Upper lobe of right lung (tissue), 1 donor: ENCODE results near the gene ZNF689. TPM values are rescaled to one million over a fixed set of nuclear protein-coding genes. Genes with fewer than 3 reads are reported as not detected.

Experiments
- ATAC-seq: fragments of 200-7000 bp; cut with Tn5 transposase; one replicate; pipeline ENCODE4 v1.9.1; 2020; ENCODE audit warnings: mild to moderate bottlenecking, moderate library complexity
- DNase-seq: peaks from one replicate; pipeline ENCODE4 v3.0.0-alpha.2; 2020
- H3K27ac ChIP-seq: fragments of 200-600 bp; one replicate; pipeline ENCODE4 v1.8.0; 2022
- H3K27me3 ChIP-seq: fragments of 200-600 bp; one replicate; pipeline ENCODE4 v1.8.0; 2022; ENCODE audit warnings: mild to moderate bottlenecking
- H3K36me3 ChIP-seq: fragments of 200-600 bp; one replicate; pipeline ENCODE4 v1.8.0; 2022
- H3K4me1 ChIP-seq: fragments of 200-600 bp; one replicate; pipeline ENCODE4 v1.8.0; 2022
- H3K4me3 ChIP-seq: fragments of 200-600 bp; one replicate; pipeline ENCODE4 v1.8.0; 2022; ENCODE audit warnings: mild to moderate bottlenecking
- H3K9me3 ChIP-seq: fragments of 200-600 bp; one replicate; pipeline ENCODE4 v1.8.0; 2022
- intact Hi-C: fragments of 100-400 bp; cut with DNase I; formaldehyde crosslinking; loops from one replicate; pipeline ENCODE4 v1.11.0; 2022
- total RNA-seq: library from RNA; stranded (reverse); fragmentation: NEBNext Ultra II Directional; extraction: Animal tissue kit (Norgen Biotek cat#: 25700); gene quantifications from one replicate; pipeline ENCODE4 v1.2.1, GENCODE V29; 2021
- TF ChIP-seq, protein P1 (sequence below): fragments of 200-600 bp; IDR thresholded peaks from one replicate; pipeline ENCODE4 v1.8.0; 2022; ENCODE audit warnings: antibody characterized with exemption
- donor health status: DM: no; HTN: yes; CAD: no; lungs with severe emphysema.

Gene ZNF689
- total RNA-seq, 1 donor from 2014 or later: 7.2 TPM

DNA sequence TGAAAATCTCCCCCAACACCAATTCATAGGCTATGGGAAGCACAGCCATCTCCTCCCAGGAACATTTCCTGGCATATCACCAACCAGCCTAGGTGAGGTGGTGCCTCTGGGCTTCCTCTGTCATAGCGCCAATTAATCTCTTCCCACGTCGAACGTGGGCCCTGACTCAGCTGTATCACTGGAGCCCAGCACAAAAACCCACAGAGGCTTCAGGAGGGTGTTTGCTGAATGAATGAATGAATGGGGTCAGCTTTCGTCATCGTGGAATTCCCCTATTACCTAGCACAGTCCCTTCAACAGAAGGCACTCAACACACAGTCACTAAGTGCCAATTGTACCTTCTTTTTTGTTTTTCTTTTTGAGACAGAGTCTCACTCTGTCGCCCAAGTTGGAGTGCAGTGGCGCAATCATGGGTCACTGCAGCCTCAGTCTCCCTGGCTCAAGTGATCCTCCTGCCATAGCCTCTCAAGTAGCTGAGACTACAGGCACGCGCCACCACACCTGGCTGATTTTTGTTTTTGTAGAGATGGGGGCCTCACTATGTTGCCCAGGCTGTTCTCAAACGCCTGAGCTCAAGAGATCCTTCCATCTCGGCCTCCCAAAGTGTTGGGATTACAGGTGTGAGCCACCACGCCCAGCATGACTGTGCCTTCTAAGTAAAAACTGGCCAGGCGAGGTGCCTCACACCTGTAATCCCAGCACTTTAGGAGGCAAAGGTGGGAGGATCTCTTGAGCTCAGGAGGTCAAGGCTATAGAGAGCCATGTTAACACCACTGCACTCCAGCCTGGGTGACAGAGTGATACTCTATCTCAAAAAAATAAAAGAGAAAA is 42.8 kb downstream of the ZNF689 start:
- peaks cover 14% of the 10 kb centered on the region for H3K4me1 ChIP-seq
- no peaks in the 10 kb centered on the region for H3K36me3 ChIP-seq
- ATAC-seq (no peak), DNase-seq (no peak)
- H3K4me3 ChIP-seq: no peak overlapping the region
- intact Hi-C loops: no loop called here
- H3K9me3 ChIP-seq: no peaks in the 10 kb centered on the region
- TF ChIP-seq, protein P1, sequence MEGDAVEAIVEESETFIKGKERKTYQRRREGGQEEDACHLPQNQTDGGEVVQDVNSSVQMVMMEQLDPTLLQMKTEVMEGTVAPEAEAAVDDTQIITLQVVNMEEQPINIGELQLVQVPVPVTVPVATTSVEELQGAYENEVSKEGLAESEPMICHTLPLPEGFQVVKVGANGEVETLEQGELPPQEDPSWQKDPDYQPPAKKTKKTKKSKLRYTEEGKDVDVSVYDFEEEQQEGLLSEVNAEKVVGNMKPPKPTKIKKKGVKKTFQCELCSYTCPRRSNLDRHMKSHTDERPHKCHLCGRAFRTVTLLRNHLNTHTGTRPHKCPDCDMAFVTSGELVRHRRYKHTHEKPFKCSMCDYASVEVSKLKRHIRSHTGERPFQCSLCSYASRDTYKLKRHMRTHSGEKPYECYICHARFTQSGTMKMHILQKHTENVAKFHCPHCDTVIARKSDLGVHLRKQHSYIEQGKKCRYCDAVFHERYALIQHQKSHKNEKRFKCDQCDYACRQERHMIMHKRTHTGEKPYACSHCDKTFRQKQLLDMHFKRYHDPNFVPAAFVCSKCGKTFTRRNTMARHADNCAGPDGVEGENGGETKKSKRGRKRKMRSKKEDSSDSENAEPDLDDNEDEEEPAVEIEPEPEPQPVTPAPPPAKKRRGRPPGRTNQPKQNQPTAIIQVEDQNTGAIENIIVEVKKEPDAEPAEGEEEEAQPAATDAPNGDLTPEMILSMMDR: no peak
- no peaks in the 10 kb centered on the region for H3K27me3 ChIP-seq
- H3K27ac ChIP-seq: no peak overlapping the region

GRCh38 chr16:30566531-30566930 is 43.7 kb downstream of the ZNF689 start:
- no peaks in the 10 kb centered on the region for H3K36me3 ChIP-seq
- no peak overlapping the region for H3K27ac ChIP-seq
- peaks cover 12% of the 10 kb centered on the region for H3K4me1 ChIP-seq
- ATAC-seq (no peak), DNase-seq (no peak)
- TF ChIP-seq, protein P1: no peak
- H3K27me3 ChIP-seq: no peaks in the 10 kb centered on the region
- no peak overlapping the region for H3K4me3 ChIP-seq
- intact Hi-C loops: no loop called here
- no peaks in the 10 kb centered on the region for H3K9me3 ChIP-seq

- DNase-seq (no peak), ATAC-seq (no peak)
- no peak overlapping the region for H3K27ac ChIP-seq
- H3K4me1 ChIP-seq: peaks cover 11% of the 10 kb centered on the region
- H3K9me3 ChIP-seq: no peaks in the 10 kb centered on the region
- H3K36me3 ChIP-seq: no peaks in the 10 kb centered on the region
- TF ChIP-seq, protein P1: no peak
- H3K27me3 ChIP-seq: no peaks in the 10 kb centered on the region
- intact Hi-C loops: no loop called here
- no peak overlapping the region for H3K4me3 ChIP-seq
Observed at GRCh38 chr16:30565984-30566383, 44.2 kb downstream of the ZNF689 start.

DNA sequence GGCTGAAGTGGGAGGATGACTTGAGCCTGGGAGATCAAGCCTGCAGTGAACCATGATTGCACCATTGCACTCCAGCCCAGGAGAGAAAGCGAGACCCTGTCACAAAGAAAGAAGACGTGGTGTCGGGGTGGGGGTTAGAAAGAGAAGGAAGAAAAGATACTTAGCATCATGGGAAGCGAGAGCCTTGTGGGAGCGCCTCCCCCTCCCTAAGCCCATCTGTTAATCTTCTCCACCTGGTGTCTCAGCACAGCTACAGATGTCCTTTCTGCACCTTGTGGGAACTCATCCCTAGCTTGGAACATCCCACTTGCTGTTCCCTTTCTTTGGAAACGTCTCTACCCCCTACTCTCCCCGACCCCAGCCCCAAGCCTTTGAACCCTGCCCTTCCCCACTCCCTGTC is 44.7 kb downstream of the ZNF689 start:
- intact Hi-C loops: no loop called here
- H3K4me1 ChIP-seq: peaks cover 8% of the 10 kb centered on the region

DNA sequence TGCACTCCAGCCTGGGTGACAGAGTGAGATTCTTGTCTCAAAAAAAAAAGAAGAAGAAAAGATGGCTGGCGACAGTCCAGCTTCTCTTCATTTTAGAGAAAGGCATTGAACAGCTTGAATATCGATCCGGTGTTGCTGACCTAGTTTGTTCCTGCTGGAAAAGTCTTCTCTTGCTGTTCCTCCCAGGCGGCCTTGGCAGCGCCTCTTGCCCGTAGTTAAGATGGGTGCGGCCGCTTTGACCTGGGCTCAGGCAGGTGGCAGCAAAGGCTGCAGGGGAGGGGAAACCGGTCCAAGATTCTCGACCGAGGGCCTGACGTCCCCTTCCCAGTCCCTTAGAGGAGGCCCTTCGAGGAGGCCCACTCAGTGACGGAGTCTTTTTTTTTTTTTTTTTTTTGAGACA is 48.2 kb downstream of the ZNF689 start:
- ATAC-seq: no peak
- TF ChIP-seq, protein P1: no peak
- peak overlapping the region; percentile 55 for H3K4me3 ChIP-seq
- DNase-seq: no peak
- no peaks in the 10 kb centered on the region for H3K9me3 ChIP-seq
- no peaks in the 10 kb centered on the region for H3K27me3 ChIP-seq
- no peaks in the 10 kb centered on the region for H3K36me3 ChIP-seq
- H3K27ac ChIP-seq: peak overlapping the region; percentile 78
- H3K4me1 ChIP-seq: peaks cover 3% of the 10 kb centered on the region
- intact Hi-C loops: no loop called here

More for the DNA sequence above, 44.7 kb downstream of the ZNF689 start:
- no peak overlapping the region for H3K27ac ChIP-seq
- TF ChIP-seq, protein P1: no peak
- no peak for ATAC-seq
- no peaks in the 10 kb centered on the region for H3K36me3 ChIP-seq
- DNase-seq: no peak
- no peaks in the 10 kb centered on the region for H3K27me3 ChIP-seq
- no peaks in the 10 kb centered on the region for H3K9me3 ChIP-seq
- H3K4me3 ChIP-seq: no peak overlapping the region
